HFF-Myc (cell line): ENCODE data around the gene EEFSEC.

ENCODE experiments used
- DNase-seq: peaks from one replicate; pipeline ENCODE4 v3.0.0-alpha.2; 2011; ENCODE audit warnings: low read depth; ENCODE audit errors: extremely low read depth
- H3K4me3 ChIP-seq: replicated peaks from 2 replicates; pipeline ENCODE4 v1.5.1; 2011; ENCODE audit warnings: low read depth, mild to moderate bottlenecking, control low read depth, low read length
- CTCF ChIP-seq: IDR thresholded peaks from 2 replicates; pipeline ENCODE4 v1.5.1; 2012; ENCODE audit warnings: mild to moderate bottlenecking, low read depth, low read length, control low read depth; ENCODE audit errors: missing control alignments

EEFSEC gene

GRCh38 chr3:128432301-128432970 is 279.2 kb downstream of the EEFSEC start:
- TF ChIP-seq CTCF, result no peak
- H3K4me3 ChIP-seq, result 0 out of 2 replicates have a peak overlapping the region, but pooled peaks have one; percentile 4
- no peak for DNase-seq

- DNase-seq, result no peak
- H3K4me3 ChIP-seq, result no peak overlapping the region
These were observed 279.9 kb downstream of the EEFSEC start for GRCh38 chr3:128432971-128433836.

GRCh38 chr3:128433837-128434165 is 280.5 kb downstream of the EEFSEC start:
- H3K4me3 ChIP-seq, result no peak overlapping the region
- TF ChIP-seq CTCF, result no peak
- DNase-seq, result no peak

More at GRCh38 chr3:128432971-128433836, 279.9 kb downstream of the EEFSEC start:
- no peak for TF ChIP-seq CTCF

GRCh38 chr3:128434524-128434923 is 281.2 kb downstream of the EEFSEC start:
- no peak for TF ChIP-seq CTCF
- no peak overlapping the region for H3K4me3 ChIP-seq
- DNase-seq, result no peak

DNA sequence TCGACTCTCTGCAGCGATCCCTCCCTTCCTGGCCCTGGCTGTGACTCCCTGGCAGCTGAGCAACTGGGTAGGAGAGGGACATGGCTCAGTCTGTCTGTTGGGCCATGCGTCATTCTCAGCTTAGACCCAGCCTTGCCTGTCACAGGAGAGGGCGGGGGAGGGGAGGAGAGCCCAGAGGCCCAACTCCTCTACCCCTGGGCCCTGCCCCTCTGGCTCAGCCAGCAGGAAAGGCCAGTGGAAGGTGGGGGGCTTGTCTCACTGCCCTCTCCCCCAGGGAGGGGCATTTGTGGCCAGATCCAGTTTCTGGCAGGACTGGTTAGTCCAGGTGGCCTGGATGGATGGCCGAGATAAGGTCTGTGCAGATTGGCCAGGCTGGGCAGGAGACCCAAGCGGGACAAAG is 281.8 kb downstream of the EEFSEC start:
- DNase-seq, result no peak
- no peak overlapping the region for H3K4me3 ChIP-seq
- TF ChIP-seq CTCF, result no peak

DNA sequence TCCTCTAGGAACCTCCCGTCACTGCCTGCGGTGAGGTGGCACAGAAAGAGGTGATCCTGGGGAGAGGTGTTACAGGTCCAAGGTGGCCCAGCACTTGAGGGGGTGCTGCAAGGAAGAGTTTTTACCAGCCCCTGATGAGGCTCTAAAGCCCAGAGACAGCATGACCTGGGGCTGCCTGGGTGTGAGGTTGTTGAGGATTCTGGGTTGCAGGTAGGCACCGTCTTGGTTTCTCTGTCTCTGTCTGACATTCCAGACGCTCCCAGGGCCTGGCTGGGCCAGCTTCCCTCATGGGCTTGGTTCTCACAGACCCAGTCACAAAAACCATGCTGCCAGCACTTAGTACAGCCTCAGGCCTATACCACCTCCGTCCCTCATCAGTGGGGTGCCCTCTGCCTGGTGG is 282.3 kb downstream of the EEFSEC start:
- TF ChIP-seq CTCF, result no peak
- H3K4me3 ChIP-seq, result no peak overlapping the region
- DNase-seq, result no peak

DNA sequence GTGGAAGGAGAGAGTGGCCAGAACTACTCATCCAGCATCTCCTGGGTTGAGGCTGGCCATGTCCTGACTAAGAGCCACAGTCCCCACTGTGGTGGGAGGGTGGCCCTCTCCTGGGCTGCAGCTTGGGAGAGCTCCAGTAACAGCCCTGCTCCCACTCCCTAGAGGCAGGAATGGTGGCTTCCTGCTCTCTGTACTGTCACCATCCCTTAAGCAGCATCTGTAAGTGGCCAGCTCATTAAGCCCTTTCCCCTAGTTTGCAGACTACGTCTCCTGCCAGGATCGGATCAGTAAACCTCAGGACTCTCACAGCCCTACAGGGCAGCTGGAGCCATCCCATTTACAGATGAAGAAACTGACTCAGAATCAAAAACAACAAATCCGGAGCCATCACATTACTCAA is 282.9 kb downstream of the EEFSEC start:
- no peak overlapping the region for H3K4me3 ChIP-seq
- DNase-seq, result no peak
- no peak for TF ChIP-seq CTCF
